ENCODE measurements around the gene SULT1E1. TPM values are rescaled to one million over a fixed set of nuclear protein-coding genes. Genes with fewer than 3 reads are reported as not detected.

SULT1E1 gene
- total RNA-seq, 1 donor from 2014 or later, result not detected

GRCh38 chr4:69877453-69877852 is 17.5 kb upstream of the SULT1E1 start:
- Mint-ChIP-seq H3K36me3 (ENCODE audit: low read depth, unreplicated experiment) (no peaks in the 10 kb centered on the region), H3K27me3 (ENCODE audit: unreplicated experiment) (no peaks in the 10 kb centered on the region), H3K9me3 (ENCODE audit: unreplicated experiment) (no peaks in the 10 kb centered on the region), H3K4me3 (ENCODE audit: unreplicated experiment) (no peak overlapping the region), H3K4me1 (ENCODE audit: unreplicated experiment) (no peaks in the 10 kb centered on the region), H3K27ac (ENCODE audit: unreplicated experiment) (no peak overlapping the region)
- no peak for TF ChIP-seq CTCF (IDR thresholded peaks at IDR 0.05; ENCODE audit: unreplicated experiment)
- DNase-seq (ENCODE audit: low spot score), result no peak

- no peak for TF ChIP-seq CTCF (IDR thresholded peaks at IDR 0.05; ENCODE audit: unreplicated experiment)
- no peak overlapping the region for H3K27ac Mint-ChIP-seq (ENCODE audit: unreplicated experiment)
- H3K4me3 Mint-ChIP-seq (ENCODE audit: unreplicated experiment), result no peak overlapping the region
- H3K9me3 Mint-ChIP-seq (ENCODE audit: unreplicated experiment), result no peaks in the 10 kb centered on the region
- no peak for DNase-seq (ENCODE audit: low spot score)
- H3K36me3 Mint-ChIP-seq (ENCODE audit: low read depth, unreplicated experiment), result no peaks in the 10 kb centered on the region
- H3K4me1 Mint-ChIP-seq (ENCODE audit: unreplicated experiment), result no peaks in the 10 kb centered on the region
- H3K27me3 Mint-ChIP-seq (ENCODE audit: unreplicated experiment), result no peaks in the 10 kb centered on the region
Measured at GRCh38 chr4:69876071-69876470, 16.1 kb upstream of the SULT1E1 start.

- no peak for DNase-seq (ENCODE audit: low spot score)
- H3K4me1 Mint-ChIP-seq (ENCODE audit: unreplicated experiment), result no peaks in the 10 kb centered on the region
- H3K36me3 Mint-ChIP-seq (ENCODE audit: low read depth, unreplicated experiment), result no peaks in the 10 kb centered on the region
- no peak overlapping the region for H3K27ac Mint-ChIP-seq (ENCODE audit: unreplicated experiment)
- no peak for TF ChIP-seq CTCF (IDR thresholded peaks at IDR 0.05; ENCODE audit: unreplicated experiment)
- no peaks in the 10 kb centered on the region for H3K27me3 Mint-ChIP-seq (ENCODE audit: unreplicated experiment)
- H3K9me3 Mint-ChIP-seq (ENCODE audit: unreplicated experiment), result no peaks in the 10 kb centered on the region
- no peak overlapping the region for H3K4me3 Mint-ChIP-seq (ENCODE audit: unreplicated experiment)
Measured at GRCh38 chr4:69875576-69875975, 15.6 kb upstream of the SULT1E1 start.

- no peaks in the 10 kb centered on the region for H3K9me3 Mint-ChIP-seq (ENCODE audit: unreplicated experiment)
Measured at GRCh38 chr4:69874507-69874906, 14.6 kb upstream of the SULT1E1 start.

GRCh38 chr4:69861756-69862155 is 1.8 kb upstream of the SULT1E1 start:
- Mint-ChIP-seq H3K27me3 (ENCODE audit: unreplicated experiment) (no peaks in the 10 kb centered on the region), H3K27ac (ENCODE audit: unreplicated experiment) (no peak overlapping the region), H3K4me3 (ENCODE audit: unreplicated experiment) (no peak overlapping the region), H3K4me1 (ENCODE audit: unreplicated experiment) (no peaks in the 10 kb centered on the region), H3K36me3 (ENCODE audit: low read depth, unreplicated experiment) (no peaks in the 10 kb centered on the region), H3K9me3 (ENCODE audit: unreplicated experiment) (no peaks in the 10 kb centered on the region)
- no peak for TF ChIP-seq CTCF (IDR thresholded peaks at IDR 0.05; ENCODE audit: unreplicated experiment)
- DNase-seq (ENCODE audit: low spot score), result no peak

More at GRCh38 chr4:69874507-69874906, 14.6 kb upstream of the SULT1E1 start:
- no peak for DNase-seq (ENCODE audit: low spot score)
- Mint-ChIP-seq H3K4me3 (ENCODE audit: unreplicated experiment) (no peak overlapping the region), H3K4me1 (ENCODE audit: unreplicated experiment) (no peaks in the 10 kb centered on the region), H3K36me3 (ENCODE audit: low read depth, unreplicated experiment) (no peaks in the 10 kb centered on the region), H3K27ac (ENCODE audit: unreplicated experiment) (no peak overlapping the region), H3K27me3 (ENCODE audit: unreplicated experiment) (no peaks in the 10 kb centered on the region)
- TF ChIP-seq CTCF (IDR thresholded peaks at IDR 0.05; ENCODE audit: unreplicated experiment), result no peak
